Adrenal gland (tissue), 12 donors: ENCODE data around the gene NMRK2. TPM values are rescaled to one million over a fixed set of nuclear protein-coding genes. Genes with fewer than 3 reads are reported as not detected.
"Not testable (repeated sequence)": the region's sequence is repeated elsewhere in the genome, so short reads cannot be mapped to it uniquely, and the experiment has no call there.

ENCODE experiments used
- DNase-seq, 7 donors: peaks; one replicate each; pipeline ENCODE4 v3.0.0-alpha.2; 2019 to 2020
- H3K27ac ChIP-seq, 5 donors: fragments of 200-600 bp; sonication (generic) in 4 of 5; 1 replicate in 3 of 5; 2 replicates in 2 of 5; pipeline versions ENCODE4 v1.5.1 to v1.8.0; 2016 to 2020; ENCODE audit warnings: mild to moderate bottlenecking in 1 of 5
- H3K27me3 ChIP-seq: fragments of 200-600 bp; 2 replicates; pipeline ENCODE4 v1.8.0; 2021
- H3K36me3 ChIP-seq, 2 donors: fragments of 200-600 bp; replicated peaks in 1 of 2; 1 replicate in 1 of 2; 2 replicates in 1 of 2; pipeline versions ENCODE4 v1.5.1 to v1.8.0; 2018 to 2022
- H3K4me1 ChIP-seq, 2 donors: fragments of 200-600 bp; replicated peaks in 1 of 2; 1 replicate in 1 of 2; 2 replicates in 1 of 2; pipeline versions ENCODE4 v1.5.1 to v1.8.0; 2018 to 2021
- H3K4me3 ChIP-seq, 4 donors: fragments of 200-600 bp; sonication (generic) in 3 of 4; one replicate each; pipeline ENCODE4 v1.5.1; 2016 to 2018
- H3K9me3 ChIP-seq, 3 donors: fragments of 200-600 bp; sonication (generic) in 1 of 3; replicated peaks in 1 of 3; 1 replicate in 2 of 3; 2 replicates in 1 of 3; pipeline versions ENCODE4 v1.5.1 to v1.8.0; 2016 to 2021
- CTCF ChIP-seq, 6 experiments: fragments of 450-650 bp in 4 of 6; fragments of 200-600 bp in 2 of 6; sonication (generic) in 1 of 6; IDR thresholded peaks; 1 replicate in 5 of 6; 2 replicates in 1 of 6; pipeline versions ENCODE4 v1.5.1 to v1.8.0; 2016 to 2021; ENCODE audit warnings: antibody characterized with exemption in 6 of 6, mild to moderate bottlenecking in 2 of 6, moderate library complexity in 1 of 6
- POLR2A ChIP-seq, 2 donors: fragments of 450-650 bp; IDR thresholded peaks; one replicate each; pipeline ENCODE4 v1.6.1; 2017; ENCODE audit warnings: antibody characterized with exemption in 2 of 2, mild to moderate bottlenecking in 2 of 2, moderate library complexity in 1 of 2
- WGBS, 4 donors: extraction: QIAGEN DNeasy Blood & Tissue Kit in 2 of 4; methylation state at CpG; one replicate each; pipeline versions ENCODE4 v1.1.5 to v1.1.7; 2013 to 2017; 5-methylcytosine and 5-hydroxymethylcytosine counted together
- intact Hi-C, 2 donors: fragments of 100-400 bp; cut with DNase I; formaldehyde crosslinking; loops; one replicate each; pipeline versions ENCODE4 v1.14.1 to v1.15.0; 2022 to 2023
- polyA plus RNA-seq, 3 donors: library from polyadenylated mRNA; stranded (reverse); fragments of 200-250 nt in 2 of 3; fragments of 350-450 nt in 1 of 3; fragmentation: Illumina TruSeq in 1 of 3; extraction: RNeasy Lipid Tissue Mini Kit (QIAGEN cat#74804) in 1 of 3; gene quantifications; one replicate each; pipeline ENCODE4 v1.2.3, GENCODE V29; 2013 to 2014
- total RNA-seq, 9 donors: library from RNA; depleted of rRNA in 4 of 9; stranded (reverse); fragments of >200 nt in 4 of 9; fragments of 120-200 nt in 1 of 9; fragmentation: NEBNext Ultra II Directional in 1 of 9; extraction: Animal tissue kit (Norgen Biotek cat#: 25700) in 1 of 9; gene quantifications; one replicate each; pipeline versions ENCODE4 v1.1.0 to v1.2.4, GENCODE V29; 2013 to 2023
- donor health status: healthy with polysubstance abuse.
- donor health status: Bipolar disorder and iron deficiency.
- donor health status: DM: yes; HTN: yes; CAD: no.
- donor health status: DM: no; HTN: no; CAD: no.
- donor health status: DM: no; HTN: no; CAD: no.
- donor health status: DM: yes; HTN: yes; CAD: no.

Gene NMRK2
- total and polyA plus RNA-seq, 12 donors = 0.36 to 14.7 (median 1.9) TPM; not detected in 4

DNA sequence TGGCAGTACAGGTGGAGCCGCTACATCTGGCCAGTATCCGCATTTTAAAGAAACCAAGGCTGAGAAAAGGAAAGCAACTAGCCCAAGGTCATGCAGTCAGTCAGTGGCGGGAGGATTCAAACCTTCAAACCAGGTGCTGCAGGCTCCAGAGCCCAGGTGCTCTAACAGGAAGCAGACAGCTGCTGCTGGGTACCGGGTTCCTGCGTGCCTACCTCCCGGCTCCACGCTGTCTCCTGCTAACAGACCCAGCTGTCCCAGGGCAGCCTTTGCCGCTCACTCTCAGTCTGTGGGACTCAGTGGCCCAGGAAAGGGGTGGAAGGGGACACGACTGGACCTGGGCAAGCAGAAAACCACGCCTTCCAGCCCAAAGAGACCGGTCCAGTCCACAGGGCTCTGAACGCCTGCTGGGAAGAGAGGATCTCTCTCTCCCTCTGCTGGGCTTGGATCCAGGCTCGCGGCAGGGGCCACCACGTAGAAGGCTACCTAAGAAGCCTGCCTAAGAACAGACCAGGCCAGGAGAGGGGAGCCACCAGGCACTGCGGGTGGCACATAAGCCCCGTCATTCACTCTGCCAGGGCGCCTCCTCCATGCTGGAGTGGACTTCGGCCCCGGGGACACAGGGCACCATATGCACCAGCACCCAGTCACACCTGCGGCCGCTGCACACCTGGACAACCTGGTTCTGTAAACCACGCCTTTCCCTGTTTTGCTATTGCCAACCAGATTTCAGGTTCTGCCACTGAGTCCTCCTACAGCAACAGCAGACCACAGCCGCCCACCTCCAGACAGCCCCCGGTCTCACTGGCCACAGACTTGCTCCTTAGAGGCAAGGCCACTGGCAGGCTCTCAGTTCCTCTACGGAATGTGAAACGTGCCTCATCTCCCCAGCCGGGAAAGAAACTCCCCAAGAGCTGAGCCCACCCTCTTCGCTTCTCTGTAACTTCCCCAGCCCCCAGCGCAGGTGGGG lies 33.5 kb downstream of the NMRK2 start:
- Histone ChIP-seq H3K4me1 (peaks cover 9 to 26% of the 10 kb centered on the region in 2 donors), H3K27ac (peak overlapping the region in 1 of 5 donors; percentile 3), H3K9me3 (no peaks in the 10 kb centered on the region), H3K4me3 (no peak overlapping the region), H3K36me3 (peaks cover 0 to 75% of the 10 kb centered on the region in 2 donors), H3K27me3 (no peaks in the 10 kb centered on the region)
- intact Hi-C loops = no loop called here
- peak in 1 of 7 donors; percentile 8 for DNase-seq
- TF ChIP-seq CTCF (IDR thresholded peaks at IDR 0.05) (no peak), POLR2A (IDR thresholded peaks at IDR 0.05) (no peak)
- 81 to 91% (median 87%) methylated on average over 17 to 30 of the region's 30 CpGs for WGBS, 4 donors

DNA sequence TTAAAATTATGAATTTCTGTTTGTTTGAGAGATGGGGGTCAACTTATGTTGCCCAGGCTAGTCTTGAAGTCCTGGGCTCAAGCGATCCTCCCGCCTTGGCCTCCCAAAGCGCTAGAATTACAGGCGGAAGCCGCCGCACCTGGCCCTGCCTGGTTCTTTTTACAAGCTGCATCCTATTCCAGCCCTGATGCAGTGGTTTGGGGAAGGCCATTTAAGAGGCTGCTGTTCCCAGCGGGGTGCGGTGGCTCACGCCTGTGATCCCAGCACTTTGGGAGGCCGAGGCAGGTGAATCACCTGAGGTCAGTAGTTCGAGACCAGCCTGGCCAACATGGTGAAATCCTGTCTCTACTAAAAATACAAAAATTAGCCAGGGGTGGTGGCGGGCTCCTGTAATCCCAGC lies 35.1 kb downstream of the NMRK2 start:
- DNase-seq, H3K9me3 ChIP-seq, H3K27me3 ChIP-seq, H3K4me3 ChIP-seq, intact Hi-C loops: not testable (repeated sequence)
- peak overlapping the region in 3 of 5 donors; percentile 26 to 95 (median 59) for H3K27ac ChIP-seq
- WGBS, 4 donors = 91 to 96% (median 94%) methylated on average over 9 to 12 of the region's 12 CpGs
- peaks cover 0 to 58% of the 10 kb centered on the region in 2 donors for H3K36me3 ChIP-seq
- peaks cover 9 to 26% of the 10 kb centered on the region in 2 donors for H3K4me1 ChIP-seq

GRCh38 chr19:3968556-3969434 lies 35.9 kb downstream of the NMRK2 start:
- Histone ChIP-seq H3K36me3 (peaks cover 0 to 50% of the 10 kb centered on the region in 2 donors), H3K9me3 (no peaks in the 10 kb centered on the region), H3K4me1 (peaks cover 9 to 26% of the 10 kb centered on the region in 2 donors), H3K27me3 (no peaks in the 10 kb centered on the region), H3K27ac (peak overlapping the region in 4 of 5 donors; percentile 10 to 95 (median 84)), H3K4me3 (peak overlapping the region in 1 of 4 donors; percentile 96)
- TF ChIP-seq CTCF (IDR thresholded peaks at IDR 0.05) (no peak), POLR2A (IDR thresholded peaks at IDR 0.05) (no peak)
- intact Hi-C loops = no loop called here
- WGBS, 4 donors = 51 to 56% (median 53%) methylated on average over 9 of the region's 9 CpGs
- peak in 6 of 7 donors; percentile 59 to 91 (median 77) for DNase-seq

DNA sequence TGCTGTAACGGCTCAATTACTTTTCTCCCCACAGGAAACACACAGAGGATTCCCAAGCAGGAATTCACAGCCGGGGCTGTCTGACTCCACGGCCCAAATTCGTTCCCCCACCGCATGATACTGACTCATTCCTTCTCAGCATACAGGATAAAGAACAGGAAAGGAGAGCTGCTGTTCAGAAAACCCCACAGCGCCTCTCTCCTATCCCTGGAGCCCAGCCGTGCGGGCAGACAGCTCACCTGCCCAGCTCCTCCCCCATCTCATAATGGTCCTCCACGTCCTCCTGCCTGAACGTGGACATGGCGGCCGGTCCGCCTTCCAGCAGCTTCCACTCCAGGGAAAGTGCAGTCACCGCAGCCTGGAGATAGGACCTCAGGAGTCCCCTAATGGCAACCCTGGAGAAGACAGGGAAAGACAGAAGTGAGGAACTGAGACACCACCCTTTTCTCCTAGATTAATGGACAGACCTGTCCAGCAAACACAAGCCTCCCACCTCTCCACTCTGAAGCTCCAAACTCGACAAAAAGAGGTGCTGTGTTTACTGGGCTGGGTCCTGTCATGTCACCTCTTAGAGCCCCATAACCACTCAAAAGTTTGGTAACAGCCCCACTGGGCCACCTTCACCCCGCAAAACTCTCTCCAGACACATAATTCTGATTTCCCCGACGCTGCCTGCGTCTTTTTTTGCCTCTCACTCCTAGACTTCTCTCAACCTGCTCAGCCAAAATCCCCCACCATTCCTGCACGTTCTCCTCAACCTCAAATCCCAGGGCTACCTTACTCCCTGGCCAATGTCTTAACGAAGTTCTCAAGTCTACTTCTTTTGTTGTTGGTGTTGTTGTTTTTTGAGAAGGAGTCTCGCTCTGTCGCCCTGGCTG lies 36.8 kb downstream of the NMRK2 start:
- no peaks in the 10 kb centered on the region for H3K9me3 ChIP-seq
- 34 to 39% (median 37%) methylated on average over 23 of the region's 23 CpGs for WGBS, 4 donors
- H3K4me1 ChIP-seq = peaks cover 9 to 26% of the 10 kb centered on the region in 2 donors
- no peaks in the 10 kb centered on the region for H3K27me3 ChIP-seq
- DNase-seq = no peak
- TF ChIP-seq POLR2A (IDR thresholded peaks at IDR 0.05) = peak in 1 of 2 donors; percentile 15
- peak in 1 of 6 experiments; percentile 6 for TF ChIP-seq CTCF (IDR thresholded peaks at IDR 0.05)
- intact Hi-C loops = no loop called here
- peaks cover 0 to 42% of the 10 kb centered on the region in 2 donors for H3K36me3 ChIP-seq
- H3K27ac ChIP-seq = peak overlapping the region in 4 of 5 donors; percentile 10 to 95 (median 84)
- H3K4me3 ChIP-seq = peak overlapping the region in 2 of 4 donors; percentile 96 to 100
